ENCODE data around the gene SACM1L.
A peak's percentile ranks its signal among the peaks of the same experiment; 100 is the strongest.

- TF ChIP-seq, protein P1, sequence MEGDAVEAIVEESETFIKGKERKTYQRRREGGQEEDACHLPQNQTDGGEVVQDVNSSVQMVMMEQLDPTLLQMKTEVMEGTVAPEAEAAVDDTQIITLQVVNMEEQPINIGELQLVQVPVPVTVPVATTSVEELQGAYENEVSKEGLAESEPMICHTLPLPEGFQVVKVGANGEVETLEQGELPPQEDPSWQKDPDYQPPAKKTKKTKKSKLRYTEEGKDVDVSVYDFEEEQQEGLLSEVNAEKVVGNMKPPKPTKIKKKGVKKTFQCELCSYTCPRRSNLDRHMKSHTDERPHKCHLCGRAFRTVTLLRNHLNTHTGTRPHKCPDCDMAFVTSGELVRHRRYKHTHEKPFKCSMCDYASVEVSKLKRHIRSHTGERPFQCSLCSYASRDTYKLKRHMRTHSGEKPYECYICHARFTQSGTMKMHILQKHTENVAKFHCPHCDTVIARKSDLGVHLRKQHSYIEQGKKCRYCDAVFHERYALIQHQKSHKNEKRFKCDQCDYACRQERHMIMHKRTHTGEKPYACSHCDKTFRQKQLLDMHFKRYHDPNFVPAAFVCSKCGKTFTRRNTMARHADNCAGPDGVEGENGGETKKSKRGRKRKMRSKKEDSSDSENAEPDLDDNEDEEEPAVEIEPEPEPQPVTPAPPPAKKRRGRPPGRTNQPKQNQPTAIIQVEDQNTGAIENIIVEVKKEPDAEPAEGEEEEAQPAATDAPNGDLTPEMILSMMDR (IDR thresholded peaks at IDR 0.05; ENCODE audit: borderline replicate concordance, extremely low read depth, low read length, poor library complexity, severe bottlenecking), result peak; percentile 78
- TF ChIP-seq EZH2 (IDR thresholded peaks at IDR 0.05; ENCODE audit: borderline replicate concordance, low read depth, low read length, severe bottlenecking), result no peak
Measured at GRCh38 chr3:45665101-45665572, 24.1 kb upstream of the SACM1L start.
